ENCODE data around the gene CYP2W1.
A peak's percentile ranks its signal among the peaks of the same experiment; 100 is the strongest.

Gene CYP2W1

GRCh38 chr7:1007901-1008300 lies 24.9 kb downstream of the CYP2W1 start:
- no peak overlapping the region for H3K4me3 ChIP-seq (ENCODE audit: control insufficient read depth in 1 of 7, extremely low read depth in 1 of 7, insufficient read depth in 4 of 7, low read depth in 2 of 7, low read length in 6 of 7)
- no peak overlapping the region for H3K27ac ChIP-seq (ENCODE audit: insufficient read depth in 1 of 2, low read depth in 1 of 2, low read length in 2 of 2, poor library complexity in 1 of 2, severe bottlenecking in 2 of 2)
- H3K36me3 ChIP-seq (ENCODE audit: control insufficient read depth in 4 of 4, insufficient read depth in 4 of 4, low read length in 3 of 4) = peaks cover 0 to 29% (median 11%) of the 10 kb centered on the region in 4 experiments
- no peak for DNase-seq
- H3K4me1 ChIP-seq (ENCODE audit: control extremely low read depth in 1 of 4, control insufficient read depth in 4 of 4, insufficient read depth in 4 of 4, low read length in 3 of 4) = peaks cover 0 to 17% (median 14%) of the 10 kb centered on the region in 4 experiments
- no peaks in the 10 kb centered on the region for H3K9me3 ChIP-seq (ENCODE audit: control extremely low read depth in 1 of 5, control insufficient read depth in 4 of 5, insufficient read depth in 2 of 5, low read depth in 1 of 5, low read length in 4 of 5)
- ChIA-PET CTCF (interaction anchor here (1.1 to 2.1 kb wide), 3 partner anchors 13 to 78 kb away, joined by 3 to 6 read pairs (median 3); no protein-coding TSS in a partner anchor), POLR2A (no interaction called here)
- no peaks in the 10 kb centered on the region for H3K27me3 ChIP-seq (replicated peaks in 2 of 5; ENCODE audit: control insufficient read depth in 4 of 5, insufficient read depth in 5 of 5, low read length in 4 of 5)
- 95% methylated on average over 12 of the region's 15 CpGs for WGBS (ENCODE audit: insufficient coverage)

- peaks cover 0 to 25% (median 16%) of the 10 kb centered on the region in 4 experiments for H3K4me1 ChIP-seq (ENCODE audit: control extremely low read depth in 1 of 4, control insufficient read depth in 4 of 4, insufficient read depth in 4 of 4, low read length in 3 of 4)
- H3K27ac ChIP-seq (ENCODE audit: insufficient read depth in 1 of 2, low read depth in 1 of 2, low read length in 2 of 2, poor library complexity in 1 of 2, severe bottlenecking in 2 of 2) = no peak overlapping the region
- no peak overlapping the region for H3K4me3 ChIP-seq (ENCODE audit: control insufficient read depth in 1 of 7, extremely low read depth in 1 of 7, insufficient read depth in 4 of 7, low read depth in 2 of 7, low read length in 6 of 7)
- DNase-seq = peak in 1 of 3 donors; percentile 13
- 95% methylated on average over 32 of the region's 37 CpGs for WGBS (ENCODE audit: insufficient coverage)
- peaks cover 0 to 29% (median 11%) of the 10 kb centered on the region in 4 experiments for H3K36me3 ChIP-seq (ENCODE audit: control insufficient read depth in 4 of 4, insufficient read depth in 4 of 4, low read length in 3 of 4)
- H3K9me3 ChIP-seq (ENCODE audit: control extremely low read depth in 1 of 5, control insufficient read depth in 4 of 5, insufficient read depth in 2 of 5, low read depth in 1 of 5, low read length in 4 of 5) = no peaks in the 10 kb centered on the region
- no peaks in the 10 kb centered on the region for H3K27me3 ChIP-seq (replicated peaks in 2 of 5; ENCODE audit: control insufficient read depth in 4 of 5, insufficient read depth in 5 of 5, low read length in 4 of 5)
- POLR2A ChIA-PET = no interaction called here
- CTCF ChIA-PET = interaction anchor here (1.1 to 2.1 kb wide), 3 partner anchors 14 to 77 kb away, joined by 3 to 6 read pairs (median 3); no protein-coding TSS in a partner anchor
Measured at GRCh38 chr7:1008733-1009363, 25.9 kb downstream of the CYP2W1 start.

GRCh38 chr7:1009747-1010146 lies 26.8 kb downstream of the CYP2W1 start:
- 97% methylated on average over 17 of the region's 22 CpGs for WGBS (ENCODE audit: insufficient coverage)
- H3K4me1 ChIP-seq (ENCODE audit: control extremely low read depth in 1 of 4, control insufficient read depth in 4 of 4, insufficient read depth in 4 of 4, low read length in 3 of 4) = peaks cover 0 to 32% (median 18%) of the 10 kb centered on the region in 4 experiments
- no peak overlapping the region for H3K4me3 ChIP-seq (ENCODE audit: control insufficient read depth in 1 of 7, extremely low read depth in 1 of 7, insufficient read depth in 4 of 7, low read depth in 2 of 7, low read length in 6 of 7)
- H3K27me3 ChIP-seq (replicated peaks in 2 of 5; ENCODE audit: control insufficient read depth in 4 of 5, insufficient read depth in 5 of 5, low read length in 4 of 5) = no peaks in the 10 kb centered on the region
- H3K9me3 ChIP-seq (ENCODE audit: control extremely low read depth in 1 of 5, control insufficient read depth in 4 of 5, insufficient read depth in 2 of 5, low read depth in 1 of 5, low read length in 4 of 5) = no peaks in the 10 kb centered on the region
- ChIA-PET CTCF (interaction anchor here (1.3 kb wide), 1 partner anchor 76 kb away, joined by 3 read pairs; no protein-coding TSS in a partner anchor), POLR2A (no interaction called here)
- no peak for DNase-seq
- peaks cover 0 to 29% (median 11%) of the 10 kb centered on the region in 4 experiments for H3K36me3 ChIP-seq (ENCODE audit: control insufficient read depth in 4 of 4, insufficient read depth in 4 of 4, low read length in 3 of 4)
- H3K27ac ChIP-seq (ENCODE audit: insufficient read depth in 1 of 2, low read depth in 1 of 2, low read length in 2 of 2, poor library complexity in 1 of 2, severe bottlenecking in 2 of 2) = no peak overlapping the region

GRCh38 chr7:1010226-1010625 lies 27.2 kb downstream of the CYP2W1 start:
- Histone ChIP-seq H3K4me1 (ENCODE audit: control extremely low read depth in 1 of 4, control insufficient read depth in 4 of 4, insufficient read depth in 4 of 4, low read length in 3 of 4) (peaks cover 0 to 34% (median 19%) of the 10 kb centered on the region in 4 experiments), H3K36me3 (ENCODE audit: control insufficient read depth in 4 of 4, insufficient read depth in 4 of 4, low read length in 3 of 4) (peaks cover 0 to 29% (median 11%) of the 10 kb centered on the region in 4 experiments), H3K27me3 (replicated peaks in 2 of 5; ENCODE audit: control insufficient read depth in 4 of 5, insufficient read depth in 5 of 5, low read length in 4 of 5) (no peaks in the 10 kb centered on the region), H3K9me3 (ENCODE audit: control extremely low read depth in 1 of 5, control insufficient read depth in 4 of 5, insufficient read depth in 2 of 5, low read depth in 1 of 5, low read length in 4 of 5) (no peaks in the 10 kb centered on the region), H3K27ac (ENCODE audit: insufficient read depth in 1 of 2, low read depth in 1 of 2, low read length in 2 of 2, poor library complexity in 1 of 2, severe bottlenecking in 2 of 2) (no peak overlapping the region), H3K4me3 (ENCODE audit: control insufficient read depth in 1 of 7, extremely low read depth in 1 of 7, insufficient read depth in 4 of 7, low read depth in 2 of 7, low read length in 6 of 7) (no peak overlapping the region)
- ChIA-PET CTCF (interaction anchor here (1.3 kb wide), 1 partner anchor 76 kb away, joined by 3 read pairs; no protein-coding TSS in a partner anchor), POLR2A (no interaction called here)
- WGBS (ENCODE audit: insufficient coverage) = 96% methylated on average over 11 of the region's 13 CpGs
- DNase-seq = no peak

- ChIA-PET CTCF (interaction anchor here (1.1 to 2.8 kb wide), 4 partner anchors 11 to 54 kb away, joined by 3 to 6 read pairs (median 5); no protein-coding TSS in a partner anchor), POLR2A (no interaction called here)
- no peak overlapping the region for H3K4me3 ChIP-seq (ENCODE audit: control insufficient read depth in 1 of 7, extremely low read depth in 1 of 7, insufficient read depth in 4 of 7, low read depth in 2 of 7, low read length in 6 of 7)
- H3K27me3 ChIP-seq (replicated peaks in 2 of 5; ENCODE audit: control insufficient read depth in 4 of 5, insufficient read depth in 5 of 5, low read length in 4 of 5) = no peaks in the 10 kb centered on the region
- 86% methylated on average over 10 of the region's 13 CpGs for WGBS (ENCODE audit: insufficient coverage)
- H3K4me1 ChIP-seq (ENCODE audit: control extremely low read depth in 1 of 4, control insufficient read depth in 4 of 4, insufficient read depth in 4 of 4, low read length in 3 of 4) = peaks cover 0 to 34% (median 25%) of the 10 kb centered on the region in 4 experiments
- no peak overlapping the region for H3K27ac ChIP-seq (ENCODE audit: insufficient read depth in 1 of 2, low read depth in 1 of 2, low read length in 2 of 2, poor library complexity in 1 of 2, severe bottlenecking in 2 of 2)
- no peaks in the 10 kb centered on the region for H3K9me3 ChIP-seq (ENCODE audit: control extremely low read depth in 1 of 5, control insufficient read depth in 4 of 5, insufficient read depth in 2 of 5, low read depth in 1 of 5, low read length in 4 of 5)
- H3K36me3 ChIP-seq (ENCODE audit: control insufficient read depth in 4 of 4, insufficient read depth in 4 of 4, low read length in 3 of 4) = peaks cover 0 to 29% (median 11%) of the 10 kb centered on the region in 4 experiments
- DNase-seq = no peak
Measured at GRCh38 chr7:1011297-1012003, 28.5 kb downstream of the CYP2W1 start.

- peaks cover 0 to 34% (median 25%) of the 10 kb centered on the region in 4 experiments for H3K4me1 ChIP-seq (ENCODE audit: control extremely low read depth in 1 of 4, control insufficient read depth in 4 of 4, insufficient read depth in 4 of 4, low read length in 3 of 4)
- no peaks in the 10 kb centered on the region for H3K27me3 ChIP-seq (replicated peaks in 2 of 5; ENCODE audit: control insufficient read depth in 4 of 5, insufficient read depth in 5 of 5, low read length in 4 of 5)
- CTCF ChIA-PET = interaction anchor here (1.0 to 2.8 kb wide), 6 partner anchors 11 to 107 kb away, joined by 3 to 6 read pairs (median 5); partner anchors contain the start of gene GPR146
- no peaks in the 10 kb centered on the region for H3K9me3 ChIP-seq (ENCODE audit: control extremely low read depth in 1 of 5, control insufficient read depth in 4 of 5, insufficient read depth in 2 of 5, low read depth in 1 of 5, low read length in 4 of 5)
- 46% methylated on average over 29 of the region's 32 CpGs for WGBS (ENCODE audit: insufficient coverage)
- DNase-seq = peak in 2 of 3 donors; percentile 85 to 87
- H3K36me3 ChIP-seq (ENCODE audit: control insufficient read depth in 4 of 4, insufficient read depth in 4 of 4, low read length in 3 of 4) = peaks cover 0 to 22% (median 10%) of the 10 kb centered on the region in 4 experiments
- no peak overlapping the region for H3K27ac ChIP-seq (ENCODE audit: insufficient read depth in 1 of 2, low read depth in 1 of 2, low read length in 2 of 2, poor library complexity in 1 of 2, severe bottlenecking in 2 of 2)
- POLR2A ChIA-PET = interaction anchor here (0.6 to 0.7 kb wide), 2 partner anchors 23 to 42 kb away, joined by 3 to 4 read pairs; no protein-coding TSS in a partner anchor
- H3K4me3 ChIP-seq (ENCODE audit: control insufficient read depth in 1 of 7, extremely low read depth in 1 of 7, insufficient read depth in 4 of 7, low read depth in 2 of 7, low read length in 6 of 7) = no peak overlapping the region
Measured at GRCh38 chr7:1012004-1012715, 29.2 kb downstream of the CYP2W1 start.
